SKM-1 treated with dmso at 0.1 percent for 144 hours (cell line): ENCODE measurements around the gene APBA2.

Experiments used
- DNase-seq: peaks from one replicate; lab custom pipeline; 2025; ENCODE audit not compliant: unreplicated experiment; lab: John Stamatoyannopoulos, UW

APBA2 gene

GRCh38 chr15:28955160-28955992, 69.6 kb downstream of the APBA2 start:
- peak; percentile 97 for DNase-seq

GRCh38 chr15:28955993-28956421, 70.2 kb downstream of the APBA2 start:
- peak; percentile 68 for DNase-seq

GRCh38 chr15:28956491-28956890, 70.7 kb downstream of the APBA2 start:
- no peak for DNase-seq

- DNase-seq: no peak
These were observed 72.1 kb downstream of the APBA2 start for GRCh38 chr15:28957606-28958498.

- DNase-seq: no peak
These were observed 73.6 kb downstream of the APBA2 start for GRCh38 chr15:28959326-28959725.

GRCh38 chr15:28960979-28961378, 75.2 kb downstream of the APBA2 start:
- DNase-seq: no peak

GRCh38 chr15:28961391-28961790, 75.6 kb downstream of the APBA2 start:
- no peak for DNase-seq

GRCh38 chr15:28962851-28963710, 77.3 kb downstream of the APBA2 start:
- no peak for DNase-seq

- no peak for DNase-seq
These were observed 77.9 kb downstream of the APBA2 start for GRCh38 chr15:28963711-28964081.

GRCh38 chr15:28964098-28964497, 78.3 kb downstream of the APBA2 start:
- no peak for DNase-seq

- DNase-seq: no peak
These were observed 81.3 kb downstream of the APBA2 start for GRCh38 chr15:28967066-28967465.

GRCh38 chr15:28967990-28968389, 82.2 kb downstream of the APBA2 start:
- no peak for DNase-seq

GRCh38 chr15:28969511-28970085, 83.8 kb downstream of the APBA2 start:
- DNase-seq: no peak

GRCh38 chr15:28974142-28974541, 88.4 kb downstream of the APBA2 start:
- DNase-seq: no peak

GRCh38 chr15:28975766-28976179, 90.0 kb downstream of the APBA2 start:
- DNase-seq: peak; percentile 49

GRCh38 chr15:28977377-28978010, 91.7 kb downstream of the APBA2 start:
- DNase-seq: no peak

- DNase-seq: no peak
These were observed 92.2 kb downstream of the APBA2 start for GRCh38 chr15:28978011-28978378.

GRCh38 chr15:28978661-28979060, 92.9 kb downstream of the APBA2 start:
- DNase-seq: no peak

GRCh38 chr15:28979208-28979841, 93.6 kb downstream of the APBA2 start:
- DNase-seq: no peak
